ENCODE data around the gene RNF212B. TPM values are rescaled to one million over a fixed set of nuclear protein-coding genes. Genes with fewer than 3 reads are reported as not detected.
"Not testable (repeated sequence)": the region's sequence is repeated elsewhere in the genome, so short reads cannot be mapped to it uniquely, and the experiment has no call there.

The RNF212B gene
- total RNA-seq, 1 experiment from 2014 or later, result not detected

- BruUV-seq (replicated peaks), result no TSS peak
- DNase-seq (ENCODE audit: low read depth, low spot score) (no peak), ATAC-seq (no peak)
- Histone ChIP-seq H3K27me3 (ENCODE audit: control insufficient read depth, insufficient read depth, low read length) (peaks cover 10% of the 10 kb centered on the region; the same call in 1 of the 2 replicates), H3K4me3 (ENCODE audit: low read depth in 2 of 2, low read length in 2 of 2) (no peak overlapping the region), H3K4me1 (ENCODE audit: control insufficient read depth, insufficient read depth, low read length) (no peaks in the 10 kb centered on the region), H3K36me3 (ENCODE audit: control insufficient read depth, insufficient read depth, low read length) (no peaks in the 10 kb centered on the region), H3K27ac (ENCODE audit: low read length) (no peak overlapping the region), H3K9me3 (ENCODE audit: control insufficient read depth, insufficient read depth, low read depth, low read length) (no peaks in the 10 kb centered on the region)
- in situ Hi-C loops (cut with HindIII; ENCODE audit: low pct_unique_long_range_greater_than_20kb, low sequenced_read_pairs) (no loop called here), intact Hi-C loops (cut with micrococcal nuclease; ENCODE audit: unreplicated experiment) (no loop called here)
- CTCF ChIA-PET, result interaction anchor here (0.7 kb wide), 1 partner anchor 319 kb away, joined by 4 read pairs; the partner anchor contains the start of gene JPH4
- POLR2A ChIA-PET, result no interaction called here
- TF ChIP-seq SIN3A (IDR thresholded peaks at IDR 0.05; ENCODE audit: borderline replicate concordance, insufficient read depth, low read depth, low read length), result no peak
- no peak for TF ChIP-seq POLR2AphosphoS5 (IDR thresholded peaks at IDR 0.05; ENCODE audit: low read depth, low read length)
- no peak for TF ChIP-seq REST (IDR thresholded peaks at IDR 0.05; ENCODE audit: insufficient read depth in 1 of 2, low read depth in 2 of 2, low read length in 1 of 2)
- TF ChIP-seq, protein P1, sequence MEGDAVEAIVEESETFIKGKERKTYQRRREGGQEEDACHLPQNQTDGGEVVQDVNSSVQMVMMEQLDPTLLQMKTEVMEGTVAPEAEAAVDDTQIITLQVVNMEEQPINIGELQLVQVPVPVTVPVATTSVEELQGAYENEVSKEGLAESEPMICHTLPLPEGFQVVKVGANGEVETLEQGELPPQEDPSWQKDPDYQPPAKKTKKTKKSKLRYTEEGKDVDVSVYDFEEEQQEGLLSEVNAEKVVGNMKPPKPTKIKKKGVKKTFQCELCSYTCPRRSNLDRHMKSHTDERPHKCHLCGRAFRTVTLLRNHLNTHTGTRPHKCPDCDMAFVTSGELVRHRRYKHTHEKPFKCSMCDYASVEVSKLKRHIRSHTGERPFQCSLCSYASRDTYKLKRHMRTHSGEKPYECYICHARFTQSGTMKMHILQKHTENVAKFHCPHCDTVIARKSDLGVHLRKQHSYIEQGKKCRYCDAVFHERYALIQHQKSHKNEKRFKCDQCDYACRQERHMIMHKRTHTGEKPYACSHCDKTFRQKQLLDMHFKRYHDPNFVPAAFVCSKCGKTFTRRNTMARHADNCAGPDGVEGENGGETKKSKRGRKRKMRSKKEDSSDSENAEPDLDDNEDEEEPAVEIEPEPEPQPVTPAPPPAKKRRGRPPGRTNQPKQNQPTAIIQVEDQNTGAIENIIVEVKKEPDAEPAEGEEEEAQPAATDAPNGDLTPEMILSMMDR (IDR thresholded peaks at IDR 0.05), result no peak
- no peak for TF ChIP-seq TCF7L2 (IDR thresholded peaks at IDR 0.05; ENCODE audit: low read depth, low read length)
Observed at GRCh38 chr14:23259426-23259825, 21.7 kb downstream of the RNF212B start.

- H3K36me3 ChIP-seq (ENCODE audit: control insufficient read depth, insufficient read depth, low read length); in situ Hi-C loops (cut with HindIII; ENCODE audit: low pct_unique_long_range_greater_than_20kb, low sequenced_read_pairs); BruUV-seq (replicated peaks); DNase-seq (ENCODE audit: low read depth, low spot score); H3K27ac ChIP-seq (ENCODE audit: low read length); H3K4me3 ChIP-seq (ENCODE audit: low read depth in 2 of 2, low read length in 2 of 2); H3K9me3 ChIP-seq (ENCODE audit: control insufficient read depth, insufficient read depth, low read depth, low read length); H3K4me1 ChIP-seq (ENCODE audit: control insufficient read depth, insufficient read depth, low read length); POLR2A ChIA-PET; intact Hi-C loops (cut with micrococcal nuclease; ENCODE audit: unreplicated experiment); ATAC-seq: not testable (repeated sequence)
- CTCF ChIA-PET, result interaction anchor here (0.6 kb wide), 1 partner anchor 24 kb away, joined by 15 read pairs; no protein-coding TSS in a partner anchor
- peaks cover 14% of the 10 kb centered on the region; the same call in 1 of the 2 replicates for H3K27me3 ChIP-seq (ENCODE audit: control insufficient read depth, insufficient read depth, low read length)
Observed at GRCh38 chr14:23260849-23261248, 23.1 kb downstream of the RNF212B start.

- no peak overlapping the region for H3K27ac ChIP-seq (ENCODE audit: low read length)
- ATAC-seq (no peak), DNase-seq (ENCODE audit: low read depth, low spot score) (no peak)
- intact Hi-C loops (cut with micrococcal nuclease; ENCODE audit: unreplicated experiment) (no loop called here), in situ Hi-C loops (cut with HindIII; ENCODE audit: low pct_unique_long_range_greater_than_20kb, low sequenced_read_pairs) (no loop called here)
- no TSS peak for BruUV-seq (replicated peaks)
- CTCF ChIA-PET, result no interaction called here
- TF ChIP-seq SIN3A (IDR thresholded peaks at IDR 0.05; ENCODE audit: borderline replicate concordance, insufficient read depth, low read depth, low read length) (no peak), TCF7L2 (IDR thresholded peaks at IDR 0.05; ENCODE audit: low read depth, low read length) (no peak), REST (IDR thresholded peaks at IDR 0.05; ENCODE audit: insufficient read depth in 1 of 2, low read depth in 2 of 2, low read length in 1 of 2) (no peak), POLR2AphosphoS5 (IDR thresholded peaks at IDR 0.05; ENCODE audit: low read depth, low read length) (no peak)
- TF ChIP-seq, protein P1 (IDR thresholded peaks at IDR 0.05), result no peak
- H3K4me3 ChIP-seq (ENCODE audit: low read depth in 2 of 2, low read length in 2 of 2), result no peak overlapping the region
- H3K36me3 ChIP-seq (ENCODE audit: control insufficient read depth, insufficient read depth, low read length), result no peaks in the 10 kb centered on the region
- H3K9me3 ChIP-seq (ENCODE audit: control insufficient read depth, insufficient read depth, low read depth, low read length), result no peaks in the 10 kb centered on the region
- peaks cover 5% of the 10 kb centered on the region; the same call in 1 of the 2 replicates for H3K27me3 ChIP-seq (ENCODE audit: control insufficient read depth, insufficient read depth, low read length)
- POLR2A ChIA-PET, result no interaction called here
- no peaks in the 10 kb centered on the region for H3K4me1 ChIP-seq (ENCODE audit: control insufficient read depth, insufficient read depth, low read length)
Observed at GRCh38 chr14:23269193-23269592, 31.5 kb downstream of the RNF212B start.

All from Panc1 (cell line).